ENCODE results near the gene KMT2C.

GRCh38 chr7:152292897-152293296 is 142.9 kb downstream of the KMT2C start:
- no peak for TF ChIP-seq SNAI2 (CRISPR knock-in tag; IDR thresholded peaks at IDR 0.05)
- no peak for TF ChIP-seq ZNF565 (CRISPR knock-in tag; conservative IDR thresholded peaks at IDR 0.05; ENCODE audit: low read depth)
- TF ChIP-seq ISL1 (CRISPR knock-in tag; IDR thresholded peaks at IDR 0.05) = no peak
- no peak for TF ChIP-seq ZFP3 (CRISPR knock-in tag; IDR thresholded peaks at IDR 0.05)
- TF ChIP-seq PATZ1 (CRISPR knock-in tag; IDR thresholded peaks at IDR 0.05; ENCODE audit: borderline replicate concordance) = no peak
- TF ChIP-seq RARB (CRISPR knock-in tag; IDR thresholded peaks at IDR 0.05) = no peak
- TF ChIP-seq CREB5 (CRISPR knock-in tag; IDR thresholded peaks at IDR 0.05; ENCODE audit: low read depth) = no peak
- no peak for TF ChIP-seq POU6F1 (CRISPR knock-in tag; IDR thresholded peaks at IDR 0.05; ENCODE audit: borderline replicate concordance, low read depth)
- TF ChIP-seq ZC3H10 (CRISPR knock-in tag; IDR thresholded peaks at IDR 0.05) = no peak
- no peak for TF ChIP-seq CSDC2 (CRISPR knock-in tag; IDR thresholded peaks at IDR 0.05)
- no peak for TF ChIP-seq TCF4 (CRISPR knock-in tag; IDR thresholded peaks at IDR 0.05; ENCODE audit: borderline replicate concordance)
- no peak for TF ChIP-seq TSHZ2 (CRISPR knock-in tag; IDR thresholded peaks at IDR 0.05)
- TF ChIP-seq PPARA (CRISPR knock-in tag; IDR thresholded peaks at IDR 0.05; ENCODE audit: borderline replicate concordance) = no peak
- no peak for TF ChIP-seq ZFP30 (CRISPR knock-in tag; IDR thresholded peaks at IDR 0.05)
